Esophagus squamous epithelium (tissue), 4 donors: ENCODE measurements around the gene ITPRIP.

Source experiments
- POLR2A ChIP-seq, 4 donors: fragments of 450-650 bp; IDR thresholded peaks; one replicate each; pipeline ENCODE4 v1.6.1; 2017; ENCODE audit warnings: antibody characterized with exemption in 4 of 4, mild to moderate bottlenecking in 4 of 4, moderate library complexity in 3 of 4
- TF ChIP-seq, protein P1 (sequence below), 6 experiments: fragments of 450-650 bp in 4 of 6; fragments of 200-600 bp in 2 of 6; sonication (generic) in 2 of 6; IDR thresholded peaks; one replicate each; pipeline ENCODE4 v1.5.1; 2016 to 2019; ENCODE audit warnings: antibody characterized with exemption in 6 of 6, mild to moderate bottlenecking in 4 of 6, moderate library complexity in 4 of 6

DNA sequence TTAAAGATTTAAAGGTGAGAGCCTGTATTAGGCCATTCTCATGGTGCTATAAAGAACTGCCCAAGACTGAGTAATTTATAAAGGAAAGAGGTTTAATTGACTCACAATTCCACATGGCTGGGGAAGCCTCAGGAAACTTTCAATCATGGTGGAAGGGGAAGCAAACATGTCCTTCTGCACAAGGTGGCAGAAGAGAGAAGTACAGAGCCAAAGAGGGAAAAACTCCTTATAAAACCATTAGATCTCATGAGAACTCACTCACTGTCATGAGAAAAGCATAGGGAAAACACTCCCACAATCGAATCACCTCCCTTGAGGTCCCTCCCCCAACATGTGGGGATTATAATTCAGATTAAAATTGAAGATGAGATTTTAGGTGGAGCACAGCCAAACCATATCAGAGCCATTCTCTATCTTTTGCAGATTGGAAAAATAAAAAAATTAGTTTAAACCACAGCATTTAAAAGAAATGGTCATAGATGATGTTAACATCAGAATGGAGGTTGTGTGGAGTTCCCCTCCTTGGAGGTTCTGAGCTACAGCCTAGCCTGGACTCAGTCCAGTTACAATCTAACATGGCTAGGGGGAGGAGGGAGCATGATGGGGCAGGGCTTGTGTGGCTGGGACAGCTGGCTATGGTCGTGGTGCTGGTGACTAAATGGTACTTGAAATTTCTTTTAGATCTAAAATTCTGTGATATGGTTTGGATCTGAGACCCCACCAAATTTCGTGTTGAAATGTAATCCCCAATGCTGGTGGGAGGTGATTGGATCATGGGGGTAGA lies 36.2 kb downstream of the ITPRIP start:
- TF ChIP-seq, protein P1, sequence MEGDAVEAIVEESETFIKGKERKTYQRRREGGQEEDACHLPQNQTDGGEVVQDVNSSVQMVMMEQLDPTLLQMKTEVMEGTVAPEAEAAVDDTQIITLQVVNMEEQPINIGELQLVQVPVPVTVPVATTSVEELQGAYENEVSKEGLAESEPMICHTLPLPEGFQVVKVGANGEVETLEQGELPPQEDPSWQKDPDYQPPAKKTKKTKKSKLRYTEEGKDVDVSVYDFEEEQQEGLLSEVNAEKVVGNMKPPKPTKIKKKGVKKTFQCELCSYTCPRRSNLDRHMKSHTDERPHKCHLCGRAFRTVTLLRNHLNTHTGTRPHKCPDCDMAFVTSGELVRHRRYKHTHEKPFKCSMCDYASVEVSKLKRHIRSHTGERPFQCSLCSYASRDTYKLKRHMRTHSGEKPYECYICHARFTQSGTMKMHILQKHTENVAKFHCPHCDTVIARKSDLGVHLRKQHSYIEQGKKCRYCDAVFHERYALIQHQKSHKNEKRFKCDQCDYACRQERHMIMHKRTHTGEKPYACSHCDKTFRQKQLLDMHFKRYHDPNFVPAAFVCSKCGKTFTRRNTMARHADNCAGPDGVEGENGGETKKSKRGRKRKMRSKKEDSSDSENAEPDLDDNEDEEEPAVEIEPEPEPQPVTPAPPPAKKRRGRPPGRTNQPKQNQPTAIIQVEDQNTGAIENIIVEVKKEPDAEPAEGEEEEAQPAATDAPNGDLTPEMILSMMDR (IDR thresholded peaks at IDR 0.05) = no peak
- no peak for TF ChIP-seq POLR2A (IDR thresholded peaks at IDR 0.05)
